Pancreas (tissue), 10 donors: ENCODE measurements around the gene KCNK7. TPM values are rescaled to one million over a fixed set of nuclear protein-coding genes. Genes with fewer than 3 reads are reported as not detected.

Experiments
- ATAC-seq, 4 donors: fragments of 200-7000 bp; cut with Tn5 transposase; one replicate each; pipeline versions ENCODE4 v1.8.0 to v1.9.1; 2020; ENCODE audit warnings: mild to moderate bottlenecking in 4 of 4, moderate library complexity in 4 of 4
- DNase-seq, 6 donors: peaks; one replicate each; pipeline ENCODE4 v3.0.0-alpha.2; 2020
- FAIRE-seq: peaks from 2 replicates; lab custom pipeline; 2012; peaks lifted over from hg19 to GRCh38; lab: Jason Lieb, UNC
- H3K27ac ChIP-seq, 4 donors: fragments of 200-600 bp; sonication (generic); 1 replicate in 3 of 4; 2 replicates in 1 of 4; pipeline versions ENCODE4 v1.5.0 to v1.8.0; 2020
- H3K27me3 ChIP-seq, 4 donors: fragments of 200-600 bp; one replicate each; pipeline ENCODE4 v1.8.0; 2021
- H3K36me3 ChIP-seq, 3 donors: fragments of 200-600 bp; sonication (generic) in 1 of 3; one replicate each; pipeline versions ENCODE4 v1.5.0 to v1.8.0; 2020 to 2021
- H3K4me1 ChIP-seq, 3 donors: fragments of 200-600 bp; one replicate each; pipeline ENCODE4 v1.8.0; 2021
- H3K4me3 ChIP-seq, 4 donors: fragments of 200-600 bp; sonication (generic) in 2 of 4; one replicate each; pipeline versions ENCODE4 v1.5.0 to v1.8.0; 2020 to 2021
- H3K9me3 ChIP-seq, 4 donors: fragments of 200-600 bp; one replicate each; pipeline ENCODE4 v1.8.0; 2021
- CTCF ChIP-seq, 4 donors: fragments of 200-600 bp; sonication (generic) in 3 of 4; IDR thresholded peaks; one replicate each; pipeline versions ENCODE4 v1.5.0 to v1.8.0; 2021; ENCODE audit warnings: antibody characterized with exemption in 4 of 4
- WGBS, 2 donors: extraction: QIAGEN DNeasy Blood & Tissue Kit; methylation state at CpG; one replicate each; pipeline ENCODE4 v1.1.7; 2013; 5-methylcytosine and 5-hydroxymethylcytosine counted together
- intact Hi-C, 3 donors: fragments of 100-400 bp; cut with DNase I; formaldehyde crosslinking; loops; one replicate each; pipeline versions ENCODE4 v1.11.1 to v1.14.2; 2022
- polyA plus RNA-seq, 2 donors: library from polyadenylated mRNA; stranded (reverse); fragments of 200-250 nt; gene quantifications; one replicate each; pipeline ENCODE4 v1.2.3, GENCODE V29; 2013
- total RNA-seq, 6 donors: library from RNA; stranded (reverse); fragmentation: NEBNext Ultra II Directional in 4 of 6; extraction: Animal tissue kit (Norgen Biotek cat#: 25700) in 4 of 6; gene quantifications; one replicate each; pipeline versions ENCODE4 v1.2.1 to v1.2.4, GENCODE V29; 2021 to 2023
- donor health status: healthy with polysubstance abuse.
- donor health status: DM: no; HTN: no; CAD: no; lungs with moderate emphysema.
- donor health status: DM: no; HTN: no; CAD: no.
- donor health status: control.
- donor health status: control.
- donor health status: Bipolar disorder and iron deficiency.
- donor health status: DM: yes; HTN: yes; CAD: no.
- donor health status: DM: no; HTN: no; CAD: no.
- donor health status: DM: no; HTN: no; CAD: no.
- donor health status: DM: yes; HTN: yes; CAD: no.

Gene KCNK7
- total and polyA plus RNA-seq, 8 donors: 0.19 to 1.6 (median 0.84) TPM; not detected in 3

- FAIRE-seq: no peak
- no peaks in the 10 kb centered on the region for H3K4me1 ChIP-seq
- intact Hi-C loops: loop anchor here in 1 of 3 donors (10.0 kb wide), 1 partner anchor 362 kb away; no protein-coding TSS in a partner anchor
- H3K36me3 ChIP-seq: peaks cover 1 to 44% (median 41%) of the 10 kb centered on the region in 3 donors
- no peak for ATAC-seq
- WGBS, 2 donors: 89 to 95% methylated on average over 14 of the region's 14 CpGs
- H3K27me3 ChIP-seq: no peaks in the 10 kb centered on the region
- no peaks in the 10 kb centered on the region for H3K9me3 ChIP-seq
- DNase-seq: no peak
- no peak overlapping the region for H3K27ac ChIP-seq
- no peak overlapping the region for H3K4me3 ChIP-seq
- TF ChIP-seq CTCF (IDR thresholded peaks at IDR 0.05): no peak
Observed at GRCh38 chr11:65623177-65623576, 27.6 kb upstream of the KCNK7 start.

GRCh38 chr11:65622011-65622410 is 26.4 kb upstream of the KCNK7 start:
- no peak overlapping the region for H3K4me3 ChIP-seq
- H3K27me3 ChIP-seq: no peaks in the 10 kb centered on the region
- FAIRE-seq (no peak), ATAC-seq (no peak), DNase-seq (no peak)
- TF ChIP-seq CTCF (IDR thresholded peaks at IDR 0.05): no peak
- H3K4me1 ChIP-seq: peaks cover under 1 to 6% (median 3%) of the 10 kb centered on the region in 3 donors
- no peak overlapping the region for H3K27ac ChIP-seq
- WGBS, 2 donors: 92 to 94% methylated on average over 16 of the region's 16 CpGs
- intact Hi-C loops: loop anchor here in 1 of 3 donors (10.0 kb wide), 1 partner anchor 363 kb away; no protein-coding TSS in a partner anchor
- H3K36me3 ChIP-seq: peaks cover 6 to 39% (median 31%) of the 10 kb centered on the region in 3 donors
- H3K9me3 ChIP-seq: no peaks in the 10 kb centered on the region

- FAIRE-seq (no peak), DNase-seq (no peak), ATAC-seq (no peak)
- Histone ChIP-seq H3K4me1 (peaks cover 5 to 9% (median 9%) of the 10 kb centered on the region in 3 donors), H3K4me3 (no peak overlapping the region), H3K36me3 (peaks cover 6 to 33% (median 26%) of the 10 kb centered on the region in 3 donors), H3K27me3 (no peaks in the 10 kb centered on the region), H3K9me3 (no peaks in the 10 kb centered on the region), H3K27ac (no peak overlapping the region)
- intact Hi-C loops: loop anchor here in 1 of 3 donors (10.0 kb wide), 1 partner anchor 363 kb away; no protein-coding TSS in a partner anchor
- 94 to 95% methylated on average over 14 of the region's 14 CpGs for WGBS, 2 donors
- TF ChIP-seq CTCF (IDR thresholded peaks at IDR 0.05): no peak
Observed at GRCh38 chr11:65621460-65621859, 25.9 kb upstream of the KCNK7 start.

- ATAC-seq: no peak
- H3K36me3 ChIP-seq: peaks cover 6 to 28% (median 20%) of the 10 kb centered on the region in 3 donors
- DNase-seq: peak in 1 of 6 donors; percentile 36
Observed at GRCh38 chr11:65620666-65621065, 25.1 kb upstream of the KCNK7 start.

More at GRCh38 chr11:65620666-65621065, 25.1 kb upstream of the KCNK7 start:
- intact Hi-C loops: loop anchor here in 1 of 3 donors (10.0 kb wide), 1 partner anchor 364 kb away; no protein-coding TSS in a partner anchor
- H3K4me1 ChIP-seq: peaks cover 5 to 10% (median 9%) of the 10 kb centered on the region in 3 donors
- no peak overlapping the region for H3K4me3 ChIP-seq
- H3K27ac ChIP-seq: no peak overlapping the region
- no peak for FAIRE-seq
- WGBS, 2 donors: 91 to 92% methylated on average over 19 of the region's 19 CpGs
- H3K9me3 ChIP-seq: no peaks in the 10 kb centered on the region
- TF ChIP-seq CTCF (IDR thresholded peaks at IDR 0.05): no peak
- no peaks in the 10 kb centered on the region for H3K27me3 ChIP-seq
